Ovary (tissue), 3 donors: ENCODE results near the gene SLC13A5.

Source experiments
- CTCF ChIP-seq, 3 donors: fragments of 450-650 bp in 2 of 3; fragments of 200-600 bp in 1 of 3; IDR thresholded peaks; one replicate each; pipeline versions ENCODE4 v1.5.1 to v1.8.0; 2016 to 2022; ENCODE audit warnings: antibody characterized with exemption in 3 of 3, mild to moderate bottlenecking in 1 of 3
- EP300 ChIP-seq: sonication (generic); formaldehyde crosslinking; IDR thresholded peaks from one replicate; pipeline ENCODE4 v1.6.1; 2017; ENCODE audit warnings: antibody characterized with exemption
- donor health status: DM: no; HTN: no; CAD: no.

GRCh38 chr17:6657633-6658287, 55.4 kb downstream of the SLC13A5 start:
- no peak for TF ChIP-seq CTCF (IDR thresholded peaks at IDR 0.05)
- no peak for TF ChIP-seq EP300
